Neutrophil (primary cell): ENCODE data around the gene KRT23.

ENCODE experiments used
- H3K27ac ChIP-seq: fragments of 200-600 bp; sonication (generic); 2 replicates; pipeline ENCODE4 v1.5.1; 2016; ENCODE audit warnings: mild to moderate bottlenecking, moderate library complexity
- H3K27me3 ChIP-seq: fragments of 200-600 bp; sonication (generic); 2 replicates; pipeline ENCODE4 v1.6.0; 2016; ENCODE audit warnings: mild to moderate bottlenecking
- H3K36me3 ChIP-seq: fragments of 200-600 bp; sonication (generic); 2 replicates; pipeline ENCODE4 v1.5.1; 2017
- H3K4me1 ChIP-seq, 2 experiments: fragments of 200-600 bp in 1 of 2; sonication (generic) in 1 of 2; 1 replicate in 1 of 2; 2 replicates in 1 of 2; pipeline versions ENCODE4 v1.5.1 to v1.6.1; 2013 to 2016; ENCODE audit warnings: low read depth in 1 of 2, low read length in 1 of 2, mild to moderate bottlenecking in 1 of 2, moderate library complexity in 1 of 2; ENCODE audit not compliant: control insufficient read depth in 1 of 2, insufficient read depth in 1 of 2
- H3K4me3 ChIP-seq, 2 experiments: fragments of 200-600 bp in 1 of 2; sonication (generic) in 1 of 2; 1 replicate in 1 of 2; 2 replicates in 1 of 2; pipeline ENCODE4 v1.5.1; 2013 to 2016; ENCODE audit warnings: low read depth in 1 of 2, low read length in 1 of 2, mild to moderate bottlenecking in 1 of 2, moderate library complexity in 1 of 2
- H3K9me3 ChIP-seq: fragments of 200-600 bp; sonication (generic); 2 replicates; pipeline ENCODE4 v1.5.1; 2016
- CTCF ChIP-seq: fragments of 200-600 bp; sonication (generic); IDR thresholded peaks from 2 replicates; pipeline ENCODE4 v1.5.1; 2016; ENCODE audit warnings: antibody characterized with exemption

Gene KRT23

GRCh38 chr17:40940266-40940665, 2.8 kb upstream of the KRT23 start:
- no peaks in the 10 kb centered on the region for H3K9me3 ChIP-seq
- TF ChIP-seq CTCF: no peak
- H3K4me3 ChIP-seq: no peak overlapping the region
- H3K27ac ChIP-seq: no peak overlapping the region
- H3K4me1 ChIP-seq: peaks cover 27 to 34% of the 10 kb centered on the region in 2 experiments
- H3K27me3 ChIP-seq: peaks cover 13% of the 10 kb centered on the region
- H3K36me3 ChIP-seq: no peaks in the 10 kb centered on the region

GRCh38 chr17:40938981-40939380, 1.5 kb upstream of the KRT23 start:
- H3K4me1 ChIP-seq: peaks cover 34 to 47% of the 10 kb centered on the region in 2 experiments
- TF ChIP-seq CTCF: no peak
- H3K27me3 ChIP-seq: peaks cover 8% of the 10 kb centered on the region
- no peaks in the 10 kb centered on the region for H3K36me3 ChIP-seq
- H3K27ac ChIP-seq: peak overlapping the region; percentile 20
- no peaks in the 10 kb centered on the region for H3K9me3 ChIP-seq
- no peak overlapping the region for H3K4me3 ChIP-seq

GRCh38 chr17:40936976-40937375, 470 bp downstream of the KRT23 start:
- Histone ChIP-seq H3K9me3 (no peaks in the 10 kb centered on the region), H3K27ac (peak overlapping the region; percentile 86)
- no peak for TF ChIP-seq CTCF

GRCh38 chr17:40936437-40936971, 942 bp downstream of the KRT23 start:
- peak overlapping the region; percentile 62 to 67 for H3K4me3 ChIP-seq

More at GRCh38 chr17:40936976-40937375, 470 bp downstream of the KRT23 start:
- peaks cover 5% of the 10 kb centered on the region for H3K27me3 ChIP-seq
- H3K4me1 ChIP-seq: peaks cover 47 to 65% of the 10 kb centered on the region in 2 experiments
- H3K4me3 ChIP-seq: peak overlapping the region; percentile 62 to 67
- H3K36me3 ChIP-seq: peaks cover 14% of the 10 kb centered on the region

GRCh38 chr17:40935624-40936023, 1.8 kb downstream of the KRT23 start:
- Histone ChIP-seq H3K36me3 (peaks cover 26% of the 10 kb centered on the region), H3K4me3 (peak overlapping the region; percentile 62 to 67), H3K27ac (peak overlapping the region; percentile 86), H3K27me3 (peaks cover 9% of the 10 kb centered on the region), H3K9me3 (no peaks in the 10 kb centered on the region), H3K4me1 (peaks cover 37 to 61% of the 10 kb centered on the region in 2 experiments)
- no peak for TF ChIP-seq CTCF

More at GRCh38 chr17:40936437-40936971, 942 bp downstream of the KRT23 start:
- Histone ChIP-seq H3K36me3 (peaks cover 19% of the 10 kb centered on the region), H3K27ac (peak overlapping the region; percentile 86), H3K27me3 (peaks cover 9% of the 10 kb centered on the region), H3K4me1 (peaks cover 42 to 61% of the 10 kb centered on the region in 2 experiments), H3K9me3 (no peaks in the 10 kb centered on the region)
- TF ChIP-seq CTCF: no peak
